Airway epithelial cell (primary cell): ENCODE data around the gene MRFAP1. TPM values are rescaled to one million over a fixed set of nuclear protein-coding genes. Genes with fewer than 3 reads are reported as not detected.

Experiments used
- total RNA-seq: library from RNA; depleted of rRNA; stranded (reverse); fragments of >200 nt; gene quantifications from 2 replicates; pipeline ENCODE4 v1.2.3, GENCODE V29; 2015

The MRFAP1 gene
- 247 and 284 TPM in 2 replicates for total RNA-seq

DNA sequence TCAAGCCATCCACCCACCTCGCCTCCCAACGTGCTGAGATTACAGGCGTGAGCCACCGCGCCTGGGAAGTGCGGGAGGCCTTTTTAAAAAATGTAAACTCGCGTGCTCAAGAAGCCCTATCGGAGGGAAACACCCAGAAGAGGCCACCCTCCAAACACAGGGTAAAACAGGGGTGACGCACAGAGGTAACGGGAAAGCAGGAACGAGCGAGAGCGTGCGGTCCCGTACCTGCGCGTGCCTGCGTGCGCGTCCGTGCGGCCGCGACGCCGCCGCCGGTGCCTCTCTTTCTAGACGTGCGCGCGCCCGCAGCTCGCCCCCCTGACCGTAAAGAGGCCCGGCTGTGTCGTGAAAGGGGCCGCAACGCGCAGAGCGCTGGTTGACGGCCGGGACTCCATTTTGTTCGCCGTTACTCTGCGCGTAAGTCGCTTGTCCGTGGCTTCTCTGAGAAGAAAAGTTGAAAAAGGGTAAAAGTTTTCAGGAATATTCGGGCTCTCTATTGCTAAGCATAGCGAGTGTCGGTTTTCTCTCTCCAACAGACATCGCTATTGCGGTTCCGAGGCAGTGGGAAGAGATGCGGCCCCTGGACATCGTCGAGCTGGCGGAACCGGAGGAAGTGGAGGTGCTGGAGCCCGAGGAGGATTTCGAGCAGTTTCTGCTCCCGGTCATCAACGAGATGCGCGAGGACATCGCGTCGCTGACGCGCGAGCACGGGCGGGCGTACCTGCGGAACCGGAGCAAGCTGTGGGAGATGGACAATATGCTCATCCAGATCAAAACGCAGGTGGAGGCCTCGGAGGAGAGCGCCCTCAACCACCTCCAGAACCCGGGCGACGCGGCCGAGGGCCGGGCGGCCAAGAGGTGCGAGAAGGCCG is at the start of gene MRFAP1:
TSS of gene MRFAP1 (plus strand) at position 394 of the 872 bp plus-strand sequence. CDS start at position 572, 178 bp downstream.

Other genes with a start within 250 kb of the MRFAP1 start
- gene PPP2R2C, start 168.1 kb upstream of the MRFAP1 start, total RNA-seq = 1.1 and 1.2 TPM in 2 replicates
- gene MAN2B2, start 65.5 kb upstream of the MRFAP1 start, total RNA-seq = 10.0 and 17.7 TPM in 2 replicates
- 39.8 and 56.6 TPM in 2 replicates for gene S100P, start 53.2 kb downstream of the MRFAP1 start, total RNA-seq
- 51.7 and 53.5 TPM in 2 replicates for gene MRFAP1L1, start 69.2 kb downstream of the MRFAP1 start, total RNA-seq
- 25.5 and 29.6 TPM in 2 replicates for gene BLOC1S4, start 75.5 kb downstream of the MRFAP1 start, total RNA-seq
- gene KIAA0232, start 142.0 kb downstream of the MRFAP1 start, total RNA-seq = 11.5 and 16.0 TPM in 2 replicates